GM12878 (cell line): ENCODE data around the gene RAB24. TPM values are rescaled to one million over a fixed set of nuclear protein-coding genes. Genes with fewer than 3 reads are reported as not detected.
A peak's percentile ranks its signal among the peaks of the same experiment; 100 is the strongest.

Experiments used
- ATAC-seq: fragments of 200-7000 bp; cut with Tn5 transposase; 3 replicates; pipeline ENCODE4 v1.9.1; 2020; ENCODE audit warnings: mild to moderate bottlenecking, moderate library complexity
- BruUV-seq: library from RNA; stranded (reverse); fragments of 400-500 nt; replicated peaks from 2 replicates; lab custom pipeline; 2021; lab: Mats Ljungman, UMichigan
- CTCF ChIA-PET: fragments of 300-600 bp; sonication (Branson Sonifier 250); formaldehyde crosslinking; extraction: SDS; loops from one replicate; lab custom pipeline; 2021; ENCODE audit warnings: inconsistent platforms; lab: Yijun Ruan, JAX
- POLR2A ChIA-PET: fragments of 350-600 bp; formaldehyde crosslinking; extraction: SDS; loops from one replicate; lab custom pipeline; 2021; ENCODE audit warnings: inconsistent platforms; lab: Charles Lee
- RAD21 ChIA-PET: fragments of 300-600 bp; sonication (Branson Sonifier 250); formaldehyde crosslinking; loops from one replicate; lab custom pipeline; 2023; ENCODE audit warnings: antibody characterized with exemption; ENCODE audit not compliant: unreplicated experiment; lab: Charles Lee
- SMC1A ChIA-PET: fragments of 300-600 bp; sonication (Branson Sonifier 250); formaldehyde crosslinking; loops from one replicate; lab custom pipeline; 2023; ENCODE audit not compliant: unreplicated experiment, uncharacterized antibody; lab: Charles Lee
- DNase-seq: peaks from one replicate; pipeline ENCODE4 v3.0.0-alpha.2; 2011; ENCODE audit warnings: low read depth, low spot score
- FAIRE-seq: peaks from 3 replicates; lab custom pipeline; 2011; peaks lifted over from hg19 to GRCh38; lab: Jason Lieb, UNC
- H2AFZ ChIP-seq: 2 replicates; pipeline ENCODE4 v1.6.0; 2011; ENCODE audit warnings: low read depth, low read length, control low read depth; ENCODE audit not compliant: control insufficient read depth
- H3K27ac ChIP-seq: 2 replicates; pipeline ENCODE4 v1.5.1; 2011; ENCODE audit warnings: control low read depth; ENCODE audit not compliant: control insufficient read depth, insufficient read depth
- H3K27me3 ChIP-seq, 2 experiments: replicated peaks in 1 of 2; 2 replicates each; pipeline versions ENCODE4 v1.6.0 to v1.6.1; 2011; ENCODE audit warnings: low read length in 1 of 2; ENCODE audit not compliant: control insufficient read depth in 2 of 2, insufficient read depth in 2 of 2
- H3K36me3 ChIP-seq, 2 experiments: 2 replicates each; pipeline ENCODE4 v1.5.1; 2011; ENCODE audit warnings: low read length in 1 of 2; ENCODE audit not compliant: control insufficient read depth in 2 of 2, insufficient read depth in 2 of 2
- H3K4me1 ChIP-seq: 2 replicates; pipeline ENCODE4 v1.6.1; 2011; ENCODE audit warnings: mild to moderate bottlenecking, low read length, moderate library complexity, mixed read lengths; ENCODE audit not compliant: control insufficient read depth, insufficient read depth
- H3K4me2 ChIP-seq: 2 replicates; pipeline ENCODE4 v1.6.0; 2011; ENCODE audit warnings: control low read depth; ENCODE audit not compliant: control insufficient read depth, insufficient read depth
- H3K4me3 ChIP-seq: fragments of 200-600 bp; sonication (generic); 2 replicates; pipeline ENCODE4 v1.5.1; 2016
- H3K79me2 ChIP-seq: 2 replicates; pipeline ENCODE4 v1.6.0; 2011; ENCODE audit warnings: low read length; ENCODE audit not compliant: control insufficient read depth, insufficient read depth
- H3K9ac ChIP-seq: 2 replicates; pipeline ENCODE4 v1.8.0; 2011; ENCODE audit warnings: low read length, control low read depth, mixed read lengths; ENCODE audit not compliant: control insufficient read depth, insufficient read depth
- H3K9me3 ChIP-seq: replicated peaks from 3 replicates; pipeline ENCODE4 v1.5.1; 2011; ENCODE audit warnings: mild to moderate bottlenecking, low read length; ENCODE audit not compliant: control insufficient read depth, insufficient read depth
- H4K20me1 ChIP-seq: 2 replicates; pipeline ENCODE4 v1.6.0; 2011; ENCODE audit not compliant: control insufficient read depth, insufficient read depth
- BACH1 ChIP-seq: fragments of 450-650 bp; IDR thresholded peaks from 2 replicates; pipeline ENCODE4 v1.6.1; 2017; ENCODE audit warnings: mild to moderate bottlenecking, borderline replicate concordance
- BRCA1 ChIP-seq: IDR thresholded peaks from 2 replicates; pipeline ENCODE4 v1.6.1; 2011; ENCODE audit warnings: low read depth, low read length, improper control_type of control experiment
- CBFB ChIP-seq: IDR thresholded peaks from 2 replicates; pipeline ENCODE4 v1.6.1; 2016; ENCODE audit warnings: antibody characterized with exemption, low read depth
- CHD1 ChIP-seq: IDR thresholded peaks from 2 replicates; pipeline ENCODE4 v1.6.1; 2012; ENCODE audit warnings: low read depth, low read length, improper control_type of control experiment
- CHD2 ChIP-seq: IDR thresholded peaks from 2 replicates; pipeline ENCODE4 v1.6.1; 2011; ENCODE audit warnings: low read depth, low read length, improper control_type of control experiment, borderline replicate concordance
- CREB1 ChIP-seq: IDR thresholded peaks from 2 replicates; pipeline ENCODE4 v1.6.1; 2012; ENCODE audit warnings: low read depth, mild to moderate bottlenecking, inconsistent platforms
- IRF3 ChIP-seq: fragments of 450-650 bp; IDR thresholded peaks from 2 replicates; pipeline ENCODE4 v1.6.1; 2014; ENCODE audit warnings: mild to moderate bottlenecking
- LARP7 ChIP-seq: fragments of 450-650 bp; IDR thresholded peaks from 2 replicates; pipeline ENCODE4 v1.6.1; 2017; ENCODE audit warnings: mild to moderate bottlenecking
- MXI1 ChIP-seq: fragments of 150-350 bp; IDR thresholded peaks from 2 replicates; pipeline ENCODE4 v1.6.1; 2011; ENCODE audit warnings: low read depth, mild to moderate bottlenecking, inconsistent platforms, low read length, improper control_type of control experiment
- NFXL1 ChIP-seq: fragments of 450-650 bp; IDR thresholded peaks from 2 replicates; pipeline ENCODE4 v1.6.1; 2017; ENCODE audit warnings: antibody characterized with exemption, mild to moderate bottlenecking, borderline replicate concordance
- PBX3 ChIP-seq: IDR thresholded peaks from 2 replicates; pipeline ENCODE4 v1.6.1; 2011; ENCODE audit warnings: mild to moderate bottlenecking, low read depth, low read length, moderate library complexity; ENCODE audit not compliant: insufficient replicate concordance
- PML ChIP-seq: IDR thresholded peaks from 2 replicates; pipeline ENCODE4 v1.6.1; 2012; ENCODE audit warnings: low read length, inconsistent platforms
- SIN3A ChIP-seq: IDR thresholded peaks from 2 replicates; pipeline ENCODE4 v1.6.1; 2012; ENCODE audit warnings: low read depth, low read length, improper control_type of control experiment
- SRF ChIP-seq, 2 experiments: IDR thresholded peaks; 2 replicates each; pipeline ENCODE4 v1.6.1; 2011; ENCODE audit warnings: low read depth in 2 of 2, low read length in 2 of 2, mild to moderate bottlenecking in 1 of 2, moderate library complexity in 1 of 2
- TCF12 ChIP-seq: IDR thresholded peaks from 2 replicates; pipeline ENCODE4 v1.6.1; 2011; ENCODE audit warnings: low read depth, mild to moderate bottlenecking, low read length
- ZNF622 ChIP-seq: fragments of 450-650 bp; IDR thresholded peaks from 2 replicates; pipeline ENCODE4 v1.6.1; 2017; ENCODE audit warnings: mild to moderate bottlenecking, inconsistent platforms
- WGBS: methylation state at CpG from one replicate; pipeline ENCODE4 v1.1.6; 2016; ENCODE audit warnings: low lambda C conversion rate; ENCODE audit not compliant: insufficient replicate concordance, insufficient coverage; ENCODE audit errors: missing lambda C conversion rate; 5-methylcytosine and 5-hydroxymethylcytosine counted together
- in situ Hi-C: fragments of 300-500 bp; cut with MboI; formaldehyde crosslinking; loops from 9 replicates; pipeline ENCODE4 v1.14.3; 2018; ENCODE audit warnings: mixed read lengths
- intact Hi-C: fragments of 100-400 bp; cut with micrococcal nuclease; formaldehyde crosslinking; loops from one replicate; pipeline ENCODE4 v1.14.2; 2022; ENCODE audit not compliant: unreplicated experiment
- polyA plus RNA-seq, 11 experiments: library from polyadenylated mRNA; depleted of rRNA in 4 of 11; unstranded in 6 of 11; stranded (reverse) in 5 of 11; fragments of >200 nt; fragmentation: Nextera tagmentation in 4 of 11; fragmentation: Illumina TruSeq in 1 of 11; extraction: Ambion mirVana in 4 of 11; extraction: Trizol in 1 of 11; gene quantifications; 1 replicate in 1 of 11; 2 replicates in 10 of 11; pipeline versions ENCODE4 v1.2.1 to v1.2.3, GENCODE V29; 2011 to 2016; ENCODE audit warnings: inconsistent platforms in 2 of 11, missing spikeins in 2 of 11, low read depth in 1 of 11
- total RNA-seq, 4 experiments: library from RNA; depleted of rRNA in 3 of 4; stranded (reverse); fragments of >200 nt in 3 of 4; fragmentation: Illumina TruSeq in 1 of 4; extraction: Trizol in 1 of 4; gene quantifications; 2 replicates each; pipeline versions ENCODE4 v1.2.1 to v1.2.3, GENCODE V29; 2013 to 2021
- TF ChIP-seq, protein P1 (sequence below): IDR thresholded peaks from 2 replicates; pipeline ENCODE4 v1.6.1; 2012; ENCODE audit warnings: low read depth, low read length, improper control_type of control experiment
- TF ChIP-seq, protein P2 (sequence below): fragments of 450-650 bp; IDR thresholded peaks from 2 replicates; pipeline ENCODE4 v1.6.1; 2017; ENCODE audit warnings: low read depth, mild to moderate bottlenecking, moderate library complexity

The RAB24 gene
- total and polyA plus RNA-seq, 10 of the 15 experiments (the other 5 are each of a cell fraction or from before 2014, with no cell fraction given): 8.0 to 44.4 (median 24.4) TPM

GRCh38 chr5:177310757-177311391, 7.4 kb upstream of the RAB24 start:
- Histone ChIP-seq H3K4me1 (peaks cover 18% of the 10 kb centered on the region), H3K4me3 (peak overlapping the region; percentile 86), H4K20me1 (no peaks in the 10 kb centered on the region), H3K4me2 (peak overlapping the region; percentile 83), H3K36me3 (peaks cover 7% of the 10 kb centered on the region in 2 experiments; a peak in 3 of 4 replicates), H3K27ac (peak overlapping the region; percentile 92), H2AFZ (no peak overlapping the region; the same call in 1 of the 2 replicates), H3K9me3 (no peaks in the 10 kb centered on the region), H3K79me2 (peaks cover 9% of the 10 kb centered on the region), H3K27me3 (no peaks in the 10 kb centered on the region), H3K9ac (peak overlapping the region; percentile 72; the same call in 1 of the 2 replicates)
- in situ Hi-C loops: no loop called here
- BruUV-seq: no TSS peak
- peak; percentile 65 for FAIRE-seq
- RAD21 ChIA-PET: interaction anchor here (0.8 to 1.9 kb wide), 6 partner anchors 10 to 197 kb away, joined by 3 to 9 read pairs (median 6); partner anchors contain the start of gene LMAN2
- POLR2A ChIA-PET: interaction anchor here (0.8 to 2.3 kb wide), 6 partner anchors 41 to 198 kb away, joined by 3 to 7 read pairs (median 3); partner anchors contain the start of genes LMAN2 and PDLIM7
- SMC1A ChIA-PET: interaction anchor here (0.6 to 4.9 kb wide), 14 partner anchors 10 to 198 kb away, joined by 3 to 26 read pairs (median 4); partner anchors contain the start of gene DOK3
- intact Hi-C loops: loop anchor here (5.0 kb wide), 2 partner anchors 51 to 191 kb away; no protein-coding TSS in a partner anchor
- no peak for DNase-seq
- peak; percentile 24 for ATAC-seq
- CTCF ChIA-PET: interaction anchor here (0.6 to 3.6 kb wide), 32 partner anchors 8 to 314 kb away, joined by 3 to 56 read pairs (median 6); partner anchors contain the start of genes LMAN2, NSD1, PDLIM7 and SLC34A1
- WGBS: 2% methylated on average over 11 of the region's 20 CpGs
- TF ChIP-seq CHD1 (no peak), SRF (IDR thresholded peaks at IDR 0.05; ENCODE audit: low read depth in 2 of 2, low read length in 2 of 2) (no peak), PML (no peak), TCF12 (0 out of 2 replicates have a peak, but pooled peaks have one; percentile 39), NFXL1 (no peak), ZNF622 (no peak), CHD2 (no peak), BACH1 (no peak), SIN3A (peak; percentile 94), CREB1 (no peak), IRF3 (no peak), PBX3 (peak; percentile 42), BRCA1 (no peak), CBFB (no peak), MXI1 (peak; percentile 54; the same call in 1 of the 2 replicates), LARP7 (no peak)
- TF ChIP-seq, protein P1, sequence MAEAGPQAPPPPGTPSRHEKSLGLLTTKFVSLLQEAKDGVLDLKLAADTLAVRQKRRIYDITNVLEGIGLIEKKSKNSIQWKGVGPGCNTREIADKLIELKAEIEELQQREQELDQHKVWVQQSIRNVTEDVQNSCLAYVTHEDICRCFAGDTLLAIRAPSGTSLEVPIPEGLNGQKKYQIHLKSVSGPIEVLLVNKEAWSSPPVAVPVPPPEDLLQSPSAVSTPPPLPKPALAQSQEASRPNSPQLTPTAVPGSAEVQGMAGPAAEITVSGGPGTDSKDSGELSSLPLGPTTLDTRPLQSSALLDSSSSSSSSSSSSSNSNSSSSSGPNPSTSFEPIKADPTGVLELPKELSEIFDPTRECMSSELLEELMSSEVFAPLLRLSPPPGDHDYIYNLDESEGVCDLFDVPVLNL: no peak
- TF ChIP-seq, protein P2, sequence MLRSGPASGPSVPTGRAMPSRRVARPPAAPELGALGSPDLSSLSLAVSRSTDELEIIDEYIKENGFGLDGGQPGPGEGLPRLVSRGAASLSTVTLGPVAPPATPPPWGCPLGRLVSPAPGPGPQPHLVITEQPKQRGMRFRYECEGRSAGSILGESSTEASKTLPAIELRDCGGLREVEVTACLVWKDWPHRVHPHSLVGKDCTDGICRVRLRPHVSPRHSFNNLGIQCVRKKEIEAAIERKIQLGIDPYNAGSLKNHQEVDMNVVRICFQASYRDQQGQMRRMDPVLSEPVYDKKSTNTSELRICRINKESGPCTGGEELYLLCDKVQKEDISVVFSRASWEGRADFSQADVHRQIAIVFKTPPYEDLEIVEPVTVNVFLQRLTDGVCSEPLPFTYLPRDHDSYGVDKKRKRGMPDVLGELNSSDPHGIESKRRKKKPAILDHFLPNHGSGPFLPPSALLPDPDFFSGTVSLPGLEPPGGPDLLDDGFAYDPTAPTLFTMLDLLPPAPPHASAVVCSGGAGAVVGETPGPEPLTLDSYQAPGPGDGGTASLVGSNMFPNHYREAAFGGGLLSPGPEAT: no peak
